ENCODE data around the gene GABRA5.

The GABRA5 gene

GRCh38 chr15:26943866-26944265 lies 77.0 kb downstream of the GABRA5 start:
- no peak for TF ChIP-seq ZFX (IDR thresholded peaks at IDR 0.05; ENCODE audit: borderline replicate concordance)
- TF ChIP-seq CTCF (IDR thresholded peaks at IDR 0.05), result no peak
- no peak overlapping the region for H3K27ac ChIP-seq

- no peak for TF ChIP-seq CTCF (IDR thresholded peaks at IDR 0.05)
- TF ChIP-seq ZFX (IDR thresholded peaks at IDR 0.05; ENCODE audit: borderline replicate concordance), result no peak
- no peak overlapping the region for H3K27ac ChIP-seq
These were observed 78.2 kb downstream of the GABRA5 start for GRCh38 chr15:26945046-26945445.

- no peak for TF ChIP-seq CTCF (IDR thresholded peaks at IDR 0.05)
- no peak for TF ChIP-seq ZFX (IDR thresholded peaks at IDR 0.05; ENCODE audit: borderline replicate concordance)
These were observed 83.1 kb downstream of the GABRA5 start for GRCh38 chr15:26950001-26950400.

GRCh38 chr15:26954403-26954802 lies 87.5 kb downstream of the GABRA5 start:
- no peak overlapping the region for H3K27ac ChIP-seq
- TF ChIP-seq ZFX (IDR thresholded peaks at IDR 0.05; ENCODE audit: borderline replicate concordance), result no peak
- TF ChIP-seq CTCF (IDR thresholded peaks at IDR 0.05), result no peak

More at GRCh38 chr15:26950001-26950400, 83.1 kb downstream of the GABRA5 start:
- no peak overlapping the region for H3K27ac ChIP-seq

- TF ChIP-seq CTCF (IDR thresholded peaks at IDR 0.05), result no peak
- TF ChIP-seq ZFX (IDR thresholded peaks at IDR 0.05; ENCODE audit: borderline replicate concordance), result no peak
- no peak overlapping the region for H3K27ac ChIP-seq
These were observed 100.9 kb downstream of the GABRA5 start for GRCh38 chr15:26967719-26968269.

GRCh38 chr15:26968806-26969205 lies 101.9 kb downstream of the GABRA5 start:
- H3K27ac ChIP-seq, result no peak overlapping the region
- no peak for TF ChIP-seq ZFX (IDR thresholded peaks at IDR 0.05; ENCODE audit: borderline replicate concordance)

GRCh38 chr15:26970712-26971210 lies 103.9 kb downstream of the GABRA5 start, which contains the start of gene GABRG3:
Gene GABRG3 (plus strand): TSS chr15:26971181.
- TF ChIP-seq CTCF (IDR thresholded peaks at IDR 0.05) (no peak), ZFX (IDR thresholded peaks at IDR 0.05; ENCODE audit: borderline replicate concordance) (no peak)
- H3K27ac ChIP-seq, result no peak within 1 kb of the TSS
